GM18951 (cell line): ENCODE results near the gene ADGRV1.
"Not testable (repeated sequence)": the region's sequence is repeated elsewhere in the genome, so short reads cannot be mapped to it uniquely, and the experiment has no call there.

Experiments
- POLR2A ChIP-seq: IDR thresholded peaks from 4 replicates; pipeline ENCODE4 v1.6.1; 2011; ENCODE audit warnings: mild to moderate bottlenecking; ENCODE audit not compliant: insufficient read length, insufficient read depth; ENCODE audit errors: extremely low read depth
- in situ Hi-C: fragments of 300-500 bp; cut with MboI; formaldehyde crosslinking; loops from one replicate; pipeline ENCODE4 v1.12.0; 2022; ENCODE audit warnings: low sequenced_read_pairs, mixed read lengths, inconsistent platforms; ENCODE audit not compliant: unreplicated experiment

Gene ADGRV1

GRCh38 chr5:90824436-90824835, 265.8 kb downstream of the ADGRV1 start:
- no peak for TF ChIP-seq POLR2A
- in situ Hi-C loops, result no loop called here

- in situ Hi-C loops, result no loop called here
- TF ChIP-seq POLR2A, result no peak
Measured at GRCh38 chr5:90830058-90830457, 271.5 kb downstream of the ADGRV1 start.

DNA sequence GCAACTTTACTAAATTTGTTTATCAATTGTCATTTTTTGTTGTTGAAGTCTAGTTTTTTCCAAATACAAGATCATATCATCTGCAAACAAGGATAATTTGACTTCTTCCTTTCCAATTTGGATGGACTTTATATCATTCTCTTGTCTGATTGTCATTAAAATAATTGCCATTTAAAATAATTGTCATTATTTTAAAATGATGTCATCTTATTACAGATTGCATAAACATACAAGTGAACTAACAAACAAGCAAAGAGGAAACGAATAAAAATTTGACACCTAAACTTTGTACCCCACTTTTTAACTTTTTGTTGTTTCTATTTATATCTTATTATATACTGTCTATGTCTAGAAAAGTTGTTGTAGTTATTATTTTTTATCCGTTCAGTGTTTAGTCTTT, 275.2 kb downstream of the ADGRV1 start:
- TF ChIP-seq POLR2A, result no peak
- in situ Hi-C loops, result no loop called here

DNA sequence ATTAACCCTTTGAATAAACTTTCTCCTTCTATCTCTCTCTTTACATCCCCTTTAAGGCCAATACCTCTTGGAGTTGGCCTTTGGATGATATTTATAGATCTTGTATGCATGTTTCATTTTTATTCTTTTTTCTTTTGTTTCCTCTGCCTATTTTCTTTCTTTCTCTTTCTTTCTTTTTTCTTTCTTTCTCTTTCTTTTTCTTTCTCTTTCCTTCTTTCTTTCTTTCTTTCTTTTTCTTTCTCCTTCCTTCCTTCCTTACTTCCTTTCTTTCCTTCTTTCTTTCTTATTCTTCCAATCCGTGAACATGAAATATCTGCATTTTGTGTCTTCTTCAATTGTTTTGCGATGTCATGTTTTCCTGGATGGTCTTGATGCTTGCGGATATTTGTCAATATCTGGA, 276.1 kb downstream of the ADGRV1 start:
- no peak for TF ChIP-seq POLR2A
- in situ Hi-C loops, result no loop called here

DNA sequence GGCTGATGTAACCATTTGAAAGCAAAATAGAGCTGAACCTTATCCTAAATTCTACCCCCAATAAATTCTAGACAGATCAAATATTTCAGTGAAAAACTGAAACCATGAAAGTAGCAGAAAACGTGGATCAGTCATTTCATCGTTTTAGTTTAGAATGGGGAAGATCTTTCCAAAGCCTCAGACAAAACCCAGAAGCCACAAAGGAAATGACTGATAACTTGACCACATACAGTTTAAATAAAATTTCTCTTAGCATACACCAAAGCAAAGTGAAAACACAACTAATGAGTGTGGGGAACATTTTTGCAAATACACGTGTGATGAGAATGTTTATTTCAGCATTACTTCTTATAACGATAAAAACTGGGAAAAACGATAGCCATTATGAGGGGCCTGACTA, 284.8 kb downstream of the ADGRV1 start:
- in situ Hi-C loops, result no loop called here
- no peak for TF ChIP-seq POLR2A

DNA sequence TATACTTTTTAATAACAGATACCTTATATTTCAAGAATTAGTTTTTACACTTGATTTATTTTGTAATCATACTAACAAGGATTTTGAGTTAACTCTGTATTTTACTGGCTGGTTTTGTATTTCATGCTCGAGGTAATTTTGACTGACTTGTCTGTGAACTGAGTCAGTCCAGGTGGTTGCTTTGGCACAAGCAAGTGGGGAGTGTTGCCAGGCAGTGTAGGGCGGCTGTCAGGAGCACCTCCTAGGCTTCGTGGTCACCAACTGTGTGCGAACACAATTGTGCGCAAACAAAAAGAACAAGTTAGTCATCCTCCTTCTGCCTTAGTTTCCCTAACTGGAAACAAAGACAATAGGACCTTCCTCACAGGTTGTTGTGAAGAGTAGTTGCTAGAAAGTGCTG, 286.3 kb downstream of the ADGRV1 start:
- TF ChIP-seq POLR2A, result no peak
- in situ Hi-C loops, result no loop called here

DNA sequence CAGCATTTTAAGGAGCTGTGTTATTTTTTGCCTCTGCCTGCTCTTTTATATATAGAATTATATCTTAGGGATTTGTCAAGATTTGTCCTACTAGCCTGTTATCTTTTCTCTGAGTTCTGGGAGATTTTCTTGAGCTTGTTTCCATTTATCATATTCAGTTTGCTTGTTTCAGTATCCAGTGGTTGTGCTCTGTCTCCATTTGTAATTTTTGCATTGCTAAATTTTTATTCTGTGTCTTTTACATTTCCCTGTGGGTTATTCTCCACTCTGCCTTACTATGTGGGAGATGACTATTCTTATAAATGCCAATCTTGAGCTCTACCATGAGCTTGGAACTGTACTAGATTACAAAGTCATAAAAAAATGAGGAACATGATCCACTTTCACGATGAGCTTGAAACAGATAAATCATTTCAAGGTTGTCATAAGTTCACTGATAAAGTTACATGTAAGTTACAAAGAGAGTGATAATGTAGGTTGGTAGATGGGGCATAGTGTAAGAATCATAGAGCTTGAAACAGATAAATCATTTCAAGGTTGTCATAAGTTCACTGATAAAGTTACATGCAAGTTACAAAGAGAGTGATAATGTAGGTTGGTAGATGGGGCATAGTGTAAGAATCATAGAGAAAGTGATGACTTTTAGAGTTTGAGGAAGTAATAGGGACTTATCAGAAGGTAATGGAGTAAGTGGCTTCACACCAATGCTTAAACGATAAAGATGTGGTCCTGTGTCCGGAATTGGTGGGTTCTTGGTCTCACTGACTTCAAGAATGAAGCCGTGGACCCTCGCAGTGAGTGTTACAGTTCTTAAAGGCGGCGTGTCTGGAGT, 287.3 kb downstream of the ADGRV1 start:
- no peak for TF ChIP-seq POLR2A
- in situ Hi-C loops, result no loop called here

DNA sequence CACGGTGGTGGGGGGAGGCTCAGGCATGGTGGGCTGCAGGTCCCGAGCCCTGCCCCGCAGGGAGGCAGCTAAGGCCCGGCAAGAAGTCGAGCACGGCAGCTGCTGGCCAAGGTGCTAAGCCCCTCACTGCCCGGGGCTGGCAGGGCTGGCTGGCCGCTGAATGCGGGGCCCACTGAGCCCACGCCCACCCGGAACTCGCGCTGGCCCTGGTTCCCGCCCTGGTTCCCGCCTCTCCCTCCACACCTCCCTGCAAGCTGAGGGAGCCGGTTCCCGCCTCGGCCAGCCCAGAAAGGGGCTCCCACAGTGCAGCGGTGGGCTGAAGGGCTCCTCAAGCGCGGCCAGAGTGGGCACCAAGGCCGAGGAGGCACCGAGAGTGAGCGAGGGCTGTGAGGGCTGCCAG, 289.0 kb downstream of the ADGRV1 start:
- in situ Hi-C loops, result not testable (repeated sequence)

DNA sequence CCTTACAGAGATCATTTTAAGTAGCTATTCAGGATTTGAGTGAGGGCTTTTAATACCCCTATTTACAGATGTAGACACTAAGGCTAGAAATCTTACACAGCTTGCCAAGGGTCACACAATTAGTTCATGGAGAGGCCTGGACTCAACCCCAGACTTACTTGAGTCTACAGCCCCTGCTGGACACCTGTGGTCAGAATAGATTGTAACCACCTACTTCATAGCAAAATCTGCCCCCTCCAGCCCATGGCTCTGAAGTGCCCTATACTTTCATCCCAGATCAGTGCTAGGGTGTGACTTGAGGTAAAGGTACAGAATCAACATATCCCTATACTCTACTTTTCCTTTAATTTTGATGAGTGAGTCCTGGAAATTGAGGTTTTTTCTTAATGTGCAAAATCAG, 291.3 kb downstream of the ADGRV1 start:
- no peak for TF ChIP-seq POLR2A
- in situ Hi-C loops, result no loop called here

DNA sequence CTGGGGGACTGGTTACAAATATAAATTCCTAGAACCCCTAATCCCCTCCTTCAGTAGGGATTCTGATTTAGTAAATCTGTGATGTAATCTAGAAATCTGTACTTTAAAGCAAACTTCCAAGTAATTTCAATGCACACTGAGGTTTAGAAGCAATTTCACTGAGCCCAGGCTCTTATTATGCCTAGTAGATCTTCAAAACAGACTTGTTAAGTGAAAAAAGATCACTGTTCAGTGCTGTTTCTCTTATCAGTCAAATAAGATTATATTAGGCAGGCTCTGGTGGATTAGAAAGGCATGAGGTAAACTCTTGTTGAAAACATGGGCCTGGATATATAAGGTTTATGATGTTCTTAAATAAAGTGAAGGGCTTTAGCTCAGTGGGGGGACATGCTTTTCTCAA, 293.9 kb downstream of the ADGRV1 start:
- TF ChIP-seq POLR2A, result no peak
- in situ Hi-C loops, result no loop called here

DNA sequence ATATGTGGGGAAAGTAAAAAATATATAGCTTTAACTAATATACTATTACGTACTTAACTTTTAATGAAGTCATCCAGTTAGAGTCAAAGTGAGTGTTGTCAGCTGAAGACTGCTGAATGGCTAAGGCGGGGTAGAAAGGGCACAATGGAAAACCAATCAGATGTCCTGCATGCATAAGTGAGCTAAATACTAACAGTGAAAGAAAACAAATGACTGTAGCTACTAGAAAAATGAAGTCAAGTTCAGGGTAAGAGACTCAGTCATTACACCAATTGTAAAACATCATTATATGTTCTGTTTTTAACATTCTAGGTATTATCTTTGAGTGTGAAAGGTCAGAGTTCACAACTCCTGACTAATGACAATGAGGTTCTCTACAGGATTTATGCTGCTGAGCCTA, 295.2 kb downstream of the ADGRV1 start:
- TF ChIP-seq POLR2A, result no peak
- in situ Hi-C loops, result no loop called here

DNA sequence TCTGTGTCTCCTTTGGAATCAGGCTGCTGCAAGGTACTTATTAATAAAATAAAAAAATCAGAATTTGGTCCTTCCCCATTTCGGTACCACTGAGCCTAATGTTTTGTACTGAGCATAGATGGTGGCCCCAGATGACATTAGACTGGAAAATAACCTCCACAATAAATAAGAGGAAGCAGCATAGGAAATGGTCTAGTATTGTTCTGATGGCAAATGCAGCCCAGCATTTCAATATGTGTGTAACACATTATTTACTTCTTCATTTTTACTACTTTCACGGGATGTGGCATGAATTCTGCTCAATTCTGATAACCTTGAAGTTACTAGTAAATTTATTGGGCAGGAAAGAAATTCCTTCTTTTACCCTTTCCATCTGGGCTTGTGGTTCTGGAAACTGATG, 295.6 kb downstream of the ADGRV1 start:
- in situ Hi-C loops, result no loop called here
- TF ChIP-seq POLR2A, result no peak

GRCh38 chr5:90855296-90856010, 296.9 kb downstream of the ADGRV1 start:
- no peak for TF ChIP-seq POLR2A
- in situ Hi-C loops, result no loop called here
